GM18498 (cell line): ENCODE data around the gene AGT.
"Not testable (repeated sequence)": the region's sequence is repeated elsewhere in the genome, so short reads cannot be mapped to it uniquely, and the experiment has no call there.

Experiments
- ATAC-seq: cut with Tn5 transposase; IDR thresholded peaks from one replicate; pipeline ENCODE4 v1.9.1; 2021; ENCODE audit warnings: mild to moderate bottlenecking, moderate library complexity; ENCODE audit not compliant: unreplicated experiment

AGT gene

DNA sequence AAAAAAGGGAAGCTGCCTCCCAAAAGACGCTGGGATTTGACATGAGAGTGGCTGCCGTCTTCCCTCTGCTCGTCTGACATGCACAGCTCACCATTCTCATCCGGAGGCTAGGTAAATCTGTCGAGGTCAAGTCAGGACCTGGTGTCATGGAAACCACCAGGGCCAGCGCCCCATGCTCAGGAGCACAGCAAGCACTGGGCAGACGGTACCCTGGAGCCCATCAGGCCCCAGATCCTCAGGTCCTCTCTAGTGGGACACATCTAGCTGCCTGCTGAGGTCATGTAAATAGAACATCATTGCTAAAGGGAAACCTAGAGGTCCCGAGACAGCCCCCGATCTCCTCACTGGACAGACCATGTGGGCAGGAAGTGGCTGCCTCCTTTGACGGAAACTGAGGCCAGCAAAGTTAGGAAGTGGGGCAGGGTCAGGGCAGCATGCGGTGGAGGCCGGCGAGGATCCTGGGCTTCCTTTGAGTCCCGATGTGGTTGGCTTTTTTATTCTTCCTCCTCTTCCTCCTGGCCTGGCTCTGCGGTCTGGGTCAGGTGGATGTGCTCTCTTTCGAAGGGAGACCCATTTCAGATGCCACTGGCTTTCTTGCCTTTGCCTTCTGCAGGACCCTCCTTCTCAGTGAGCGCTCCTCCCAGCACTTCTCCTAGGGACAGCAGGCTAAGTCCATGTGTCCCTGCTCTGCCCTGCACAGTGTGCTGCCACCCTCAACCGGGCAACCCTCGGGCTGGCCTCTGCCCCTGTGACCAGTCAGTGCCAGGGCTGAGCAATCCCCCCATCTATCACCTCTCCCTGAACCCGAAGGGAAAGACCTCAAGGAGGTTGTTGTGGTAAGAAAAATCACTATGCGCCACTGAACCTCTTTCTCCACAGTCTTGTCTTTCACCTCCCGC is 5.9 kb downstream of the AGT start:
- ATAC-seq = no peak

GRCh38 chr1:230706887-230707731 is 6.8 kb downstream of the AGT start:
- ATAC-seq = no peak

- ATAC-seq = no peak
Observed at GRCh38 chr1:230706020-230706699, 7.8 kb downstream of the AGT start.

GRCh38 chr1:230705289-230706019 is 8.5 kb downstream of the AGT start:
- no peak for ATAC-seq

- no peak for ATAC-seq
Observed at GRCh38 chr1:230704830-230705229, 9.1 kb downstream of the AGT start.

DNA sequence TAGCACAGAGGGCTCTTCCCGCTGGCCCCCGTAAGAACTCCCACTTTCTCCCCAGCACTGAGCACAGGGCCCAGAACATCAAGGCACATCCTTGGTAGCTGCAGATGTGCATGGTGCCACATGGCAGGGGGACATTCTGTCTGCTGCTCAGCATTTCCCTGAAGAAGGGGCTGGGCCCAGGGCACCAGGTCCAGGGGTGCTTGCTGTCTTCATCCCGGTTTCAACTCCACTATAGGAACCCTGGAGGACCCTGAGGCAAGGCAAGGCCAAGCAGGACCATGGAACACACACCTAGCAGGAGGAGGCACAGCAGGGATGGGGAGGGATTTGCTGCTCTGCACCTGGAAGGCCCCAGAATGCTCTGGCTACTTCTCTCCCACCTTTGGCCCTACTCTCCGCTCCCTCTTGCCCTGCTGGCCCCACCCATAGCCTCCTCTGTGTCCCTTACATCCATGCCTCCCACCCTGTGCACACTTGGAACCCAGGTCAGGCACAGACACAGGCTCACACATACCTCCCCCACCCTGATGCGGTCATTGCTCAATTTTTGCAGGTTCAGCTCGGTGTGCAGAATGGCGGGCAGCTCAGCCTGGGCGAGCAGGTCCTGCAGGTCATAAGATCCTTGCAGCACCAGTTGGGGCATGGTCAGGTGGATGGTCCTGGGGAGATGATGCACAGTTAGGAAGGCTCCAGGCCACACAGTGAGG is 10.1 kb downstream of the AGT start:
- no peak for ATAC-seq

DNA sequence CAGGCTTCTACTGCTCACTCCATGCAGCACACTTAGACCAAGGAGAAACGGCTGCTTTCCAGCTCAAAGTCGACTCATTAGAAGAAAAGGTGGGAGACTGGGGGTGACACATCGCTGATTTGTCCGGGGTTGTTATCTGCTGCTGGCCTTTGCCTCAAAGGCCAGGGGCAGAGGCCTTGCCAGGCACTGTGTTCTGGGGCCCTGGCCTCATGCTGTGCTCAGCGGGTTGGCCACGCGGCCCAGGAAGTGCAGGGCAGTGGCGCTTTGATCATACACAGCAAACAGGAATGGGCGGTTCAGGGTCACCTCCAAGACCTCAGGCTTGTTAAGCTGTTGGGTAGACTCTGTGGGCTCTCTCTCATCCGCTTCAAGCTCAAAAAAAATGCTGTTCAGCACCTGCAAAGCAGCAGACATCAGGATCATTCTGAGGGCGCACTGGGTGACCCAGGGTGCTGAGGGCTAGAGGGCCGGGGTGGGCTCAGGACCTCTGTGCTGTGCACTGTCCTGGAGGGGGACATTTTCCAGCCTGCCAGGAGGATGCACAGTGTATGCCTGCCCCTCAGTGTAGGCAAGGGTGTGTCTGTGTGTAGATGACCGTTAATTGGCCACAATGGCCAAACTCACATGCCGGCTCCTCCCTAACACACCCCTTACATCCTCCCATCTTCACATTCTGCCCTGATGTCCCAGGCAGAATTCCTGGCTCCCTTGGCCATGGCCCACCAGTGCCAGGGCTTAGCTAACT is 10.8 kb downstream of the AGT start:
- no peak for ATAC-seq

DNA sequence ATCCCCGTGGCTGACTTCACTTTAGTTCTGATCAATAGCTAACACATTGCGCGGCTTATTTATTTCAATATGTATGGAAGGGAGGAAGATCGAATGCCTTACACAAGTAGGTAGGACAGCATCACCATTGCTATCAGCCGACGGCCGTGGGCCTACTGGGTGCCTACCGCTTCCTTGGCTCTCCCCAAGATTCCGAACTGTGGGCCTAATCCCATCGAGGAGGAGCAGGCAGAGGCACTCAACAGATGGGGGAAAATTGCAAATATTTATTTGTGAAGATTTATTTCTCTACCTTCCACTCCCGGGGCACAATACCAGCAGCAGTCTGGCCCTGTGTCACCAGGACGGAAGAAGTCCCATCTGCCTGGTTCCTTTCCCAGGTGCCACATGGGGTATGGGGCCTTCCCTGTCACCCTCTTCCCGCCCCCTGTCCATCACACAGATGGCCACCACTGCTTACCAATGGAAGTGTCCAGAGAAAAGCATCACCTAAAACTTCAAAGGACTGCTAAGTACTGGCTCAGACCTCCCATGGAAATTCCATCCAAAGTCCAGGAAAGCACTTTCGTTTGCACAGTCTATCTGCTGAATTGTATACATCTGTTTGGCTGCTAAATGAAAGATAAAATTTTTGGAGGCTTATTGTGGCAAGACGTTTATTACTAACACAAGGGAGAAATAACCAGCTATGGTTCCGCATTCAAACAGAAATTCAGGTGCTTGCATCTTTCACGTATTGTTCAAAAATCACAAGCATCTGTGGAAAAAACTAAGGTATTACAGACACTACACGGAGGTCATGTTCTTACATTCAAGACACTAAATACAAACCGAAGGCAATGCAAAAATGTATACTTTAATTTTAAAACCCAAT is 11.8 kb downstream of the AGT start:
- ATAC-seq = no peak

GRCh38 chr1:230701434-230701833 is 12.5 kb downstream of the AGT start:
- no peak for ATAC-seq

- ATAC-seq = no peak
Observed at GRCh38 chr1:230700132-230700531, 13.8 kb downstream of the AGT start.

GRCh38 chr1:230699716-230700115 is 14.2 kb downstream of the AGT start:
- no peak for ATAC-seq

- not testable (repeated sequence) for ATAC-seq
Observed at GRCh38 chr1:230698964-230699363, 15.0 kb downstream of the AGT start.

DNA sequence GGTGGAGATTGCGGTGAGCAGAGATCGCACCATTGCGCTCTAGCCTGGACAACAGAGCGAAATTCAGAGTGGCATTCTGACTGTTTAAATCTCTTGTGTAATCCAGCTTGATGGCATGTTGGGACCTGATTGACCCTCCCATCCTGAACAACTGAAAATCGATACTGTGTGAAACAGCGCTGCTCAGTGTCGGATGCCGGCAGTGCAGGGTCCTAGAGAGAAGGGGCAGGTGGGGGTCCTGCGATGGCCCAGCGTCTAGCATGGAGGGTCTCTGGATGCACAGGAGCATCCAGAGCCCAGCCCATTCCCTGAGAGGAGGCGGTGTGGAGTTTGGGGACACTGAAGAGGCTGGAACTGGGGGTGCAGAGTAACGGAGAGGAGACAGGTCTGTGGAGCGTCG is 15.8 kb downstream of the AGT start:
- no peak for ATAC-seq

GRCh38 chr1:230696722-230697437 is 17.0 kb downstream of the AGT start:
- no peak for ATAC-seq

GRCh38 chr1:230696218-230696617 is 17.7 kb downstream of the AGT start:
- ATAC-seq = no peak

GRCh38 chr1:230694991-230695390 is 18.9 kb downstream of the AGT start:
- ATAC-seq = no peak

- ATAC-seq = no peak
Observed at GRCh38 chr1:230694464-230694863, 19.5 kb downstream of the AGT start.

- no peak for ATAC-seq
Observed at GRCh38 chr1:230693777-230694176, 20.1 kb downstream of the AGT start.
